Esophagus muscularis mucosa (tissue), 4 donors: Measurements from ENCODE around the gene NFATC2IP.

Experiments used
- CTCF ChIP-seq, 3 experiments: fragments of 200-600 bp in 2 of 3; fragments of 450-650 bp in 1 of 3; sonication (generic) in 2 of 3; IDR thresholded peaks; one replicate each; pipeline ENCODE4 v1.5.1; 2017 to 2019; ENCODE audit warnings: antibody characterized with exemption in 3 of 3, mild to moderate bottlenecking in 2 of 3, moderate library complexity in 1 of 3
- EP300 ChIP-seq: sonication (generic); formaldehyde crosslinking; IDR thresholded peaks from one replicate; pipeline ENCODE4 v1.6.1; 2017; ENCODE audit warnings: antibody characterized with exemption
- POLR2A ChIP-seq: fragments of 450-650 bp; IDR thresholded peaks from one replicate; pipeline ENCODE4 v1.6.1; 2017; ENCODE audit warnings: antibody characterized with exemption, moderate library complexity, mild to moderate bottlenecking, low read depth
- POLR2AphosphoS5 ChIP-seq, 2 donors: sonication (generic); formaldehyde crosslinking; IDR thresholded peaks; one replicate each; pipeline ENCODE4 v1.6.1; 2017; ENCODE audit warnings: antibody characterized with exemption in 2 of 2

- TF ChIP-seq CTCF (IDR thresholded peaks at IDR 0.05): no peak
- no peak for TF ChIP-seq POLR2AphosphoS5 (IDR thresholded peaks at IDR 0.05)
- TF ChIP-seq POLR2A: no peak
- TF ChIP-seq EP300: no peak
These were observed 7.5 kb upstream of the NFATC2IP start for GRCh38 chr16:28943281-28943680.
